Camera-type eye (tissue), 1 donor: ENCODE results near the gene DNAH3. TPM values are rescaled to one million over a fixed set of nuclear protein-coding genes. Genes with fewer than 3 reads are reported as not detected.

Experiments used
- total RNA-seq: library from RNA; depleted of rRNA; stranded (reverse); fragments of >200 nt; gene quantifications from one replicate; pipeline ENCODE4 v1.2.3, GENCODE V29; 2014

The DNAH3 gene, protein sequence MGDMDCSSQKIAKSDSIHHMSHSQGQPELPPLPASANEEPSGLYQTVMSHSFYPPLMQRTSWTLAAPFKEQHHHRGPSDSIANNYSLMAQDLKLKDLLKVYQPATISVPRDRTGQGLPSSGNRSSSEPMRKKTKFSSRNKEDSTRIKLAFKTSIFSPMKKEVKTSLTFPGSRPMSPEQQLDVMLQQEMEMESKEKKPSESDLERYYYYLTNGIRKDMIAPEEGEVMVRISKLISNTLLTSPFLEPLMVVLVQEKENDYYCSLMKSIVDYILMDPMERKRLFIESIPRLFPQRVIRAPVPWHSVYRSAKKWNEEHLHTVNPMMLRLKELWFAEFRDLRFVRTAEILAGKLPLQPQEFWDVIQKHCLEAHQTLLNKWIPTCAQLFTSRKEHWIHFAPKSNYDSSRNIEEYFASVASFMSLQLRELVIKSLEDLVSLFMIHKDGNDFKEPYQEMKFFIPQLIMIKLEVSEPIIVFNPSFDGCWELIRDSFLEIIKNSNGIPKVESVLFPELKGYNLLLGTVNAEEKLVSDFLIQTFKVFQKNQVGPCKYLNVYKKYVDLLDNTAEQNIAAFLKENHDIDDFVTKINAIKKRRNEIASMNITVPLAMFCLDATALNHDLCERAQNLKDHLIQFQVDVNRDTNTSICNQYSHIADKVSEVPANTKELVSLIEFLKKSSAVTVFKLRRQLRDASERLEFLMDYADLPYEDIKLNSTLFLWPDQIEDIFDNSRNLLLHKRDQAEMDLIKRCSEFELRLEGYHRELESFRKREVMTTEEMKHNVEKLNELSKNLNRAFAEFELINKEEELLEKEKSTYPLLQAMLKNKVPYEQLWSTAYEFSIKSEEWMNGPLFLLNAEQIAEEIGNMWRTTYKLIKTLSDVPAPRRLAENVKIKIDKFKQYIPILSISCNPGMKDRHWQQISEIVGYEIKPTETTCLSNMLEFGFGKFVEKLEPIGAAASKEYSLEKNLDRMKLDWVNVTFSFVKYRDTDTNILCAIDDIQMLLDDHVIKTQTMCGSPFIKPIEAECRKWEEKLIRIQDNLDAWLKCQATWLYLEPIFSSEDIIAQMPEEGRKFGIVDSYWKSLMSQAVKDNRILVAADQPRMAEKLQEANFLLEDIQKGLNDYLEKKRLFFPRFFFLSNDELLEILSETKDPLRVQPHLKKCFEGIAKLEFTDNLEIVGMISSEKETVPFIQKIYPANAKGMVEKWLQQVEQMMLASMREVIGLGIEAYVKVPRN (N-terminal part only)
- not detected for total RNA-seq

DNA sequence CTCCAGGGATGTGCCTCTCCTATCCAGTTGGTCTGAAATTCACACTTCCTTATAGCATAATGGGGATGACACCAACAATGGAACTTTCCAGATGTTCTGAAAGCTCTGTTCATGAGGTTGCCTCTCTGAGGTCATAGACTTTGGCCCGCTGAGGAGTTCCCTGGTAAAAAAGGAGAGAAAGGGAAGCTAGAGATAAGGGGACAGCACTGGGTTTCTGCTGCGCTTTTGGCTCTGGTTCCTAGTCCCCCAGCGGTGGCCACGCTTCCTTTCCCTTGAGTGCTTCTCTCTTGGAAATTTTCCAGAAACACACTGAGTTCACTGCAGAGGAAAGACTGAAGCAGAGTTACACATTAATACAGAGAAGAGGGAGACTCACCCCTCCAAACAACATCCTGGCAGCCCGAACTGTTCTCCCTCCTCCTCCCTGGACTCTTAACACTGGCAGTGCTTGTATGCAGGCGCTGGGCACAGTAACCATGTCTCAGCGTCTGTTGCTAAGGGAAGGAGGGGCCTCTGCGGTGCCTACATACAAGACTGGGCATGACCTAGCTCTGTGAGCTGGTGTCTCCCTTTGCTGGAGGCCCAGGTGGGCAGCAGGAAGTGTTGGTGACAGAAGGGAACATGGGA lies at the start of gene DNAH3:
TSS of gene DNAH3 (minus strand) at position 472 of the 627 bp plus-strand sequence. CDS start 527 bp downstream, outside the sequence.

GRCh38 chr16:21158208-21159110 lies 7.8 kb upstream of the DNAH3 start, which contains the start of gene LDAF1:
Gene LDAF1, plus strand, starts transcription at chr16:21158674. Its CDS starts 2,509 bp downstream, at chr16:21161183.

GRCh38 chr16:20900299-20901067 lies 250.2 kb downstream of the DNAH3 start, which contains the start of the genes DCUN1D3 and LYRM1:
Gene DCUN1D3, minus strand, starts transcription at chr16:20900358. Its CDS starts 37,820 bp downstream, at chr16:20862538.
Gene LYRM1, plus strand, starts transcription at chr16:20900771. Its CDS starts 14,785 bp downstream, at chr16:20915556.

Other genes with a start within 250 kb of the DNAH3 start
- gene LDAF1, start 7.8 kb upstream of the DNAH3 start, total RNA-seq: 43.0 TPM
- 0.33 TPM for gene ZP2, start 60.7 kb upstream of the DNAH3 start, total RNA-seq
- 0.05 TPM for gene ANKS4B, start 82.9 kb upstream of the DNAH3 start, total RNA-seq
- gene CRYM, start 127.4 kb upstream of the DNAH3 start, total RNA-seq: 58.2 TPM